ENCODE measurements around the gene LRFN5.

DNA sequence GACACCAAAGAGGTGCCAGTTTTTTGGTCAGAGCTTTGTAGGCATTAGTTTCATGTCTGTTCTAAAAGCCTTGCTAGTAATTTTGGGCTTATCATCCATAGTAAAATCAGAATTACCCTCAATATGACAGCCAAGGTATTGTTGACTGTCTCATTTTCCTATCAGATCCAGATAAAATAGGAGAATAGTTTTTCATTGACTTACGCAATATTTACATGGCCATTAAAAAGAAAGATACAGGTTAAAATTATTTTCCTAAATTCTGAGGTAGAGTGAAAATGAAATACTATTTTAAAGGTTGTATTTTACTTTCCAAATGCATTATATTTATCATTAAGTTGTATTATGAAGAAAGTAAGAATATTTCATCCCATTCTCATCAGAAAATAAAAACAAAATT is 203.7 kb downstream of the LRFN5 start:
- TF ChIP-seq, protein P1, sequence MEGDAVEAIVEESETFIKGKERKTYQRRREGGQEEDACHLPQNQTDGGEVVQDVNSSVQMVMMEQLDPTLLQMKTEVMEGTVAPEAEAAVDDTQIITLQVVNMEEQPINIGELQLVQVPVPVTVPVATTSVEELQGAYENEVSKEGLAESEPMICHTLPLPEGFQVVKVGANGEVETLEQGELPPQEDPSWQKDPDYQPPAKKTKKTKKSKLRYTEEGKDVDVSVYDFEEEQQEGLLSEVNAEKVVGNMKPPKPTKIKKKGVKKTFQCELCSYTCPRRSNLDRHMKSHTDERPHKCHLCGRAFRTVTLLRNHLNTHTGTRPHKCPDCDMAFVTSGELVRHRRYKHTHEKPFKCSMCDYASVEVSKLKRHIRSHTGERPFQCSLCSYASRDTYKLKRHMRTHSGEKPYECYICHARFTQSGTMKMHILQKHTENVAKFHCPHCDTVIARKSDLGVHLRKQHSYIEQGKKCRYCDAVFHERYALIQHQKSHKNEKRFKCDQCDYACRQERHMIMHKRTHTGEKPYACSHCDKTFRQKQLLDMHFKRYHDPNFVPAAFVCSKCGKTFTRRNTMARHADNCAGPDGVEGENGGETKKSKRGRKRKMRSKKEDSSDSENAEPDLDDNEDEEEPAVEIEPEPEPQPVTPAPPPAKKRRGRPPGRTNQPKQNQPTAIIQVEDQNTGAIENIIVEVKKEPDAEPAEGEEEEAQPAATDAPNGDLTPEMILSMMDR (IDR thresholded peaks at IDR 0.05) = no peak
- TF ChIP-seq POLR2A (IDR thresholded peaks at IDR 0.05) = no peak

Measured in upper lobe of left lung (tissue), 4 donors.